HG02610 (cell line): Measurements from ENCODE around the gene RUNX1.

Source experiments
- ATAC-seq: cut with Tn5 transposase; IDR thresholded peaks from one replicate; pipeline ENCODE4 v1.9.1; 2021; ENCODE audit warnings: mild to moderate bottlenecking, moderate library complexity; ENCODE audit not compliant: unreplicated experiment

Gene RUNX1

DNA sequence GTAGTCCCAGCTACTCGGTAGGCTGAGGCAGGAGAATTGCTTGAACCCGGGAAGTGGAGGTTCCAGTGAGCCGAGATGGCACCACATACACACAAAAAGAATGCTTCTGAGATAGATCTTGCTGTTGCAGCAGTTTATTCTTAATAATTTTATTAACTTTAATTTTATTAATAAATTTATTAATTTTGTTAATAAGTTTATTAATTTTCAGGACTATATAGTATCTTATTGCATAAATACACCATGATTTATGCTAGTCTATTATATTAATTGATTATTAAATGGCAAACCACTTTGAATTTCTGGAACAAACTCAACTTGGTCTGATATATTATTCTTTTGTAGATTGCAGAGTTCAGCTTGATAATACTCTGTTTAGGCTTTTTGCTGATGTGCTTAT, 280.8 kb downstream of the RUNX1 start:
- ATAC-seq: no peak

DNA sequence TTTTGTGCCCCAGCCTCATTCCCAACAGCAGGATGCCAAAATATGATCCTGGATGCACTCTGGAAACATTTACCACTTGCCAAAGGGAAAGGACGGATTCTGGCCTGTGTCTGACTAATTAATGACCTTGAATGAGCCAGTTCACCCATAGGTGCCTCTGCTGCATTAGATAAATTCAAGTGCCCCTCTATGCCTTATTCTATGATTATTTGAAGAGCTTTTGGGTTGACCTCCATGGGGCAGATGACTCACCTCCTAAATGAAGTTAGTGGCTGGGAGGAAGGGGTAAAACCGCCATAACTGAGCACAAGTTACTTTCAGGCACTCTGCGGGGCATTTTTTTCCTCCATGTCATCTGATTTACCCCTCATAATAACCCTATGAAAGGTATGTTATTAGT, 282.2 kb downstream of the RUNX1 start:
- ATAC-seq: no peak

GRCh38 chr21:34765619-34766018, 283.5 kb downstream of the RUNX1 start:
- no peak for ATAC-seq

GRCh38 chr21:34764715-34765284, 284.3 kb downstream of the RUNX1 start:
- no peak for ATAC-seq

- ATAC-seq: no peak
Observed at GRCh38 chr21:34762786-34763185, 286.3 kb downstream of the RUNX1 start.

DNA sequence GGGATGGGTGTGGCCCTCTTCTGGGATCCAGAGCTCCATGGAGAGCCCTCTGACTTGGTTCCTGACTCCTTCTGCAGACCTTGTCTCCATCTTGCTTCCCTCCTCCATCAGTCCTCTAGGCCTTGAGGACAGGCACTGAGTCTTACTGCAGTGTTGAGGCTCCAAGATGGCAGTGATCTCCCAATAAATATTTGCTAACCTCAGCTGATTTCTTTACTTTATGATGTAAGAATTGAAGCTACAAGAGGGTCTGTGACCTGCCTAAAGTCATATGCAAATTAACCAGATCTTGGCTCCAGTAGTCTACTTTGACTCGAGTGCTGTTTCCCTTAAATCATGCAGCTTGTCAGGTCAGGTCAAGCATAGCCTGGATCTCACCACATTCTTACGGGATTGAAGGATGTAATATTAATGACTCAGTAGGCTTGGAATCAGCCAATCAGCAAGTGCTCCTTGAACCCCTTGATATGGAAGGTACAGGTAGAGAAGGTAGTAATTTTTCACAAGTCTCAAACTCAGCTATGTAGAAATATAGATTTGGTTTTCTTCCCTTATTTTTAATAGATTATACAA, 287.3 kb downstream of the RUNX1 start:
- no peak for ATAC-seq

DNA sequence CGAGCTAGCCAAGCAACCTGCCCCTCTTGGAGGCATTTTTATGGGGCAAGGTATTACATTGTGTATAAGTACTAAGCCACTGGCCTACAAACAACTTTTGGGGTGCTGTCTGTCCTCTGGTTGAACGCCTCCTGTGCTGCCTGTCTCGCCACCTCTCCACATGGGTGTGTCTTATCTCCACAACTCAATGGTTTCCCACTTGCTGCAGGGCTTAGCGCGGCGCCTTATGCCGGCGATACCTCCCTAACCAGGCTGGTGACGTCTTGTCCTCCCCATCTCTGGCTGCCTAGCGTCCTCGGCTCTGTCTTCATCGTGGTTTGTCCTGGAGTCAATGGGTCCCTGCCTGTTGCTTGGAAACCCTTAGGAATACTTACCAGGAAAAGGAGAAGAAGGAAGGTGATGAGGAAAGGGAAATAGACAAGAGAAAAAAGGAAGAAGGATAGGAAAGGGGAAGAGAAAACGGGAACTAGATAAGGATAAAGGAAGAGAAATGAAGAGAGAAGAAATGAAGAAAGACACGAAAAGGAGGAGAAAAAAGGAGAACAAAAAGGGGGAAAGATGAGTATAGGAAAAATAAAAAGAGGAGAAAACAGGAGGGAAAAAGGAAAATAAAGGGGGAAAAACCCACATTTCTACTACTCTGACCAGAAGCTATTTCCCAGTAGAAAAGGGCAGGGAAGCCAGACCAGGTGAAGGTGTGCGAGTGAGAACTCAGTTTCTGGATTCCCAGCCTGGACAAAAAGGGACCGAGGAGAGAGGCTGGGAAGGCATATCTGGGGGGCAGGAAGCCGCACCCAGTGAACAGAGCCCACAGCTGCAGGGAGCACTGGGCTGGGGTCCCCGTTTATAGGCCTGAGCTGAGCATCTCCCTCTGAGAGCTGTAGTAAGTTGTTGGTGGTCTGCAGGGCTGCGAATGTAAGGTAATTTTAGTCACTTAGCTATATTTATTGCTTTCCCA, 294.1 kb downstream of the RUNX1 start:
- ATAC-seq: no peak

- no peak for ATAC-seq
Observed at GRCh38 chr21:34748862-34749261, 300.2 kb downstream of the RUNX1 start.

DNA sequence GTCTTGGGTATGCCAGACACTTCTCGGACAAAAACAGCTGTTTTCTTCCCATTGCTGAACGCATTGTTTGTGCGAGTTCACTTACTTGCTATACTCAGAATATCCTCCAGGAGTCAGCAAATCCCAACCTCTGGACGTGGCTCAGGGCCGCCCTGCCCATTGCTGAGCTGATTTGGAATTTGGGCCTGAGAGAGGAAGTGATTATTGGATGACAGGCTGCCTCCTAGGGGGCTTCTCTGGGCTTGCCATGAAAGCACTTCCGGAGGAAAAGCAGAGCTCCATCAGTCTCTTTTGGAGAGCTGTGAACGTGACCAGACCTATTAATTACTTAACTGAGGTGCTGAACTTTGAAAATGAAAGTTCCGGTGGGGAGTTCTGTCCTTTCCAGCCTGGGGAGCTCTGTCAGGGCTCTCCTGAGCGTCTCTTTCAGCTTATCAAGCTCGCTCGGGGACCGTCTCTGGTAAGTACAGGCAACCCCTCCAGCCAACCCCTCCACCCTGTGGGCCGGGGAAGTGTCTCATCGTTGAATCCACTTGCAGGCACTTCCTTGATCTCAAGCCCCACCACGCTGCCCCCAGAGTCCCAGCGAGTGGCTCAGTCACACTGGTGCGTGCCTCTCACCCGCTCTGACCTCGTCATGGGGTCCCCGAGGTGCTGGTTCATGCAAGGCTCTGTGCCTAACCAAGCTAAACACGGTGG, 303.4 kb downstream of the RUNX1 start:
- peak; percentile 74 for ATAC-seq

DNA sequence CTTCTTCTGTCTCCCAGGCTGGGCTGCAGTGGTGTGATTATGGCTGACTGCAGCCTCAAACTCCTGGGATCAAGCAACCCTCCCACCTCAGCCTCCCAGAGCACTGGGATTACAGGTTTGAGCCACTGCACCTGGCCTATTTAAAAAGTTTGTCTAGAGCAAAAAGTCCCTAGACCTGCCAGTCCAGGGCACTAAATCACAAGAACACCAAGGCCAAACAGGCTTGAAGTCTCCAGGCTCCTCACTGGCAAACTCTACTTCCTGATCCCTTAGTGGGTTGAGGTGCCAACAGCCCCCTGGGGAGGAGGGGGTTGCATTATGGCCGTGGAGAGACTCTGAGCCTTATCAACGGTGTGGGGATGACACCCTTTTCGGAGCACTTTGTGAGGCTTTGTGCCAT, 304.3 kb downstream of the RUNX1 start:
- ATAC-seq: no peak

GRCh38 chr21:34743831-34744230, 305.3 kb downstream of the RUNX1 start:
- ATAC-seq: no peak

- no peak for ATAC-seq
Observed at GRCh38 chr21:34743285-34743684, 305.8 kb downstream of the RUNX1 start.

GRCh38 chr21:34740198-34740597, 308.9 kb downstream of the RUNX1 start:
- no peak for ATAC-seq
